GM10248 (cell line): ENCODE measurements around the gene UNC5C.

ENCODE experiments used
- CTCF ChIA-PET: fragments of 300-600 bp; sonication (Branson Sonifier 250); formaldehyde crosslinking; extraction: SDS; loops from one replicate; lab custom pipeline; 2021; ENCODE audit warnings: antibody characterized with exemption; lab: Yijun Ruan, JAX
- POLR2A ChIA-PET: fragments of 350-650 bp; sonication (Branson Sonifier 250); formaldehyde crosslinking; extraction: SDS; loops from one replicate; lab custom pipeline; 2020; ENCODE audit warnings: antibody characterized with exemption; lab: Yijun Ruan, JAX
- DNase-seq: peaks from one replicate; pipeline ENCODE4 v3.0.0; 2012; ENCODE audit errors: extremely low spot score
- TF ChIP-seq, protein P1 (sequence below): IDR thresholded peaks from 2 replicates; pipeline ENCODE4 v1.5.1; 2012; ENCODE audit warnings: mild to moderate bottlenecking, low read depth; ENCODE audit errors: extremely low read depth, missing control alignments, control extremely low read depth

Gene UNC5C

DNA sequence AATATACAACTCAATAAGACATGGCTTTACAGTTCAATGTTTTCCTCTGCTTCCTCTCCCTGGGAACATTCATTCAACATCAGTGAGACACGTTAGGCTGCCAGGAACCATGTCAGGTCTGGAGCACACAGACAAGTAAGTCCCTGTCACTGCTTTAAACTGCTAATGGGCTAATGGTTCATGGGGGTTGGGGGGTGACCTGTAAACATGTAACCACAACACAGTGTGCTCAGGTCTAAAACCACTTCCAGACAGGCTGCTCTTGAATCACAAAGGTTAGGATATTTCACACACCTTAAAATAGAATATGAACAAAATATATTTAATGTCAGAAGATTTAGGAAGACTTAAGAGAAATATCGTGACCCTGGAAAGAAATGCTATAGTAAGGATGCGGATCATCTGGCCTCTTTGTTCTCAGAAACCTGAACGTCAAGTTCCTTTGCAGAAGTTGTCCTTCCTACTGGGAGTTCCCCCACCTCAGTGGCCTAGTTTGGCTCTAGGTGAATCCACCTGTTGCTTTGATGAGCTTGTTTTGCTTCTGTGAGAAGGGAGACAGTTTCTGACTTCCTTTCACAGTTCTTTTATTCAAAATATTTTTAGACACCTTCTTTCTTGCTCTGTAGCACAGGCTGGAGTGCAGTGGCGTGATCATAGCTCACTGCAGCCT is 359.9 kb downstream of the UNC5C start:
- DNase-seq, result no peak
- ChIA-PET CTCF (no interaction called here), POLR2A (no interaction called here)
- TF ChIP-seq, protein P1, sequence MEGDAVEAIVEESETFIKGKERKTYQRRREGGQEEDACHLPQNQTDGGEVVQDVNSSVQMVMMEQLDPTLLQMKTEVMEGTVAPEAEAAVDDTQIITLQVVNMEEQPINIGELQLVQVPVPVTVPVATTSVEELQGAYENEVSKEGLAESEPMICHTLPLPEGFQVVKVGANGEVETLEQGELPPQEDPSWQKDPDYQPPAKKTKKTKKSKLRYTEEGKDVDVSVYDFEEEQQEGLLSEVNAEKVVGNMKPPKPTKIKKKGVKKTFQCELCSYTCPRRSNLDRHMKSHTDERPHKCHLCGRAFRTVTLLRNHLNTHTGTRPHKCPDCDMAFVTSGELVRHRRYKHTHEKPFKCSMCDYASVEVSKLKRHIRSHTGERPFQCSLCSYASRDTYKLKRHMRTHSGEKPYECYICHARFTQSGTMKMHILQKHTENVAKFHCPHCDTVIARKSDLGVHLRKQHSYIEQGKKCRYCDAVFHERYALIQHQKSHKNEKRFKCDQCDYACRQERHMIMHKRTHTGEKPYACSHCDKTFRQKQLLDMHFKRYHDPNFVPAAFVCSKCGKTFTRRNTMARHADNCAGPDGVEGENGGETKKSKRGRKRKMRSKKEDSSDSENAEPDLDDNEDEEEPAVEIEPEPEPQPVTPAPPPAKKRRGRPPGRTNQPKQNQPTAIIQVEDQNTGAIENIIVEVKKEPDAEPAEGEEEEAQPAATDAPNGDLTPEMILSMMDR, result no peak

GRCh38 chr4:95186666-95187065 is 362.1 kb downstream of the UNC5C start:
- DNase-seq, result no peak
- POLR2A ChIA-PET, result no interaction called here
- TF ChIP-seq, protein P1, result no peak
- CTCF ChIA-PET, result interaction anchor here (0.8 to 1.2 kb wide), 2 partner anchors 10 to 20 kb away, joined by 3 read pairs; no protein-coding TSS in a partner anchor

GRCh38 chr4:95183656-95184408 is 364.9 kb downstream of the UNC5C start:
- TF ChIP-seq, protein P1, result no peak
- POLR2A ChIA-PET, result no interaction called here
- no peak for DNase-seq
- CTCF ChIA-PET, result interaction anchor here (0.9 kb wide), 1 partner anchor 17 kb away, joined by 3 read pairs; no protein-coding TSS in a partner anchor

GRCh38 chr4:95181996-95182306 is 366.8 kb downstream of the UNC5C start:
- ChIA-PET CTCF (no interaction called here), POLR2A (no interaction called here)
- DNase-seq, result no peak
- TF ChIP-seq, protein P1, result no peak

DNA sequence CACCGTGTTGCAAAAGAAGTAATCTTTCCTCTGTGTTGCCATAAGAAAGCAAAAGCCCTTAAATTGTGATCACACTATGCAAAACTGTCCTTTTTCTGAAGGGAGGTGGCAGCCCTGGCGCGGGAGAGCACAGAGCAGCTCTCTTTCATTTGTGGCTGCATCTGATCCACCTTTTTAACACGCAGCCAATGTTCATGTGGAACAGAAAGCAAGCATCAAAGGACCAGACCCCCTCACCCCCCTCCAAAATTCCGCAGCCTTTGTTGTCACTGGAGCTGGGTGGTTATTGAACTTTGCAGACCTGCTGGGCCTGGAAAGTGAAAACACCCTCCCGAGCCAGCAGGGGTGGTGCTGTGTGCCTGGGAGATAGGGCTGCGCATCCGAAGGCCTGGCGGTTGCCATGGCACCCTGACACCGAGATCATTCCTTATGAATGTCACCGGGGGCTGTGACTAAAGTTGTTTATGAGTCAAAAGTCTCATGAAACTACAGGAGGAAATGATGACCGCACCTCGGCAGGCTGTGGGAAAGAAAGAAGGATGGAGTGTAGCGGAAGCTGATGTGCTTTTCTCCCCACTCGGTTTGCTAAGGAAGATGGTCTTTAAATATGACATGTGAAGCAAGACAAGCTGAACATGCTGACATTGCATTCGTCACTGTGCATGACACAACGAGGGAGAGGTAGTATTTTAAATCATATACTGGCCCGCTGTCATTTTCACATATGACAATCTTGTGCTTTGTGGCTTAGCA is 367.4 kb downstream of the UNC5C start:
- TF ChIP-seq, protein P1, result no peak
- ChIA-PET POLR2A (no interaction called here), CTCF (no interaction called here)
- no peak for DNase-seq

DNA sequence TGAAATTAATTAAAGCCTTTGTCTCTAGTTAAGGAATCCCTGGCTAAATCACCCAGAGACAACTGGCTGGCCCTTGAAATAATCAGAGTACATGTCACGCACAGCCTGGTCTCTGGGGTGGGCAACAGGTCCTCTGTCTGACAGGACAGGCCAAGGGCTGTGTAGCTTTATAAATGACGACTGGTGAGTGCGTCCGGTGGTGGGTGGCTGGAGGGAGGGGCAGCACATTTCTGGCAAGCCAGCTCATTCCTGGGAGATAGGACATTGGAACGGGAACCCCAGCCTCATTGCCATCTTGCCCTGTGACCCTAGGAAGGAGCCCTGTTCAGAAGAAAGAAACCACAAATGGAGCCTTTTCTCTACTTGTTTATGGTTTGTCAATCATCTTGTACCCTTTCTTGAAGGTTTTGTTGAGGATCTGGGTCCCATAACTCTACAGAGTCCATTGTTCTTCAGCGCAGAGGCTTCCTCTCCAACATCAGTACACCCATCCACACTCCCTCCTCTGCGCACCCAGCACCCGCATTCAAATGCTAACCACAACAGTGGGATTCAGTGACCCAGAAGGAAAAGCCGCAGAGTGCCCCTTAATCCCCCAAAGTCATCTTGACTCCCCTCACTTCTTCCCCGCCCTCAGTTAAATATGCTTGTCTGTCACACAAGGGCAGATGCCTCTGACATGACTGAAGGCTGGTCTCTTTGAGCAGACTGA is 368.1 kb downstream of the UNC5C start:
- ChIA-PET POLR2A (no interaction called here), CTCF (interaction anchor here (1.5 to 2.8 kb wide), 2 partner anchors 11 to 14 kb away, joined by 6 to 12 read pairs; no protein-coding TSS in a partner anchor)
- DNase-seq, result no peak
- TF ChIP-seq, protein P1, result no peak
